Neuron (in vitro differentiated cells): Measurements from ENCODE around the gene GRID1.
"Not testable (repeated sequence)": the region's sequence is repeated elsewhere in the genome, so short reads cannot be mapped to it uniquely, and the experiment has no call there.

ENCODE experiments used
- H2AFZ ChIP-seq: one replicate; pipeline ENCODE4 v1.6.1; 2013; ENCODE audit warnings: low read depth, mild to moderate bottlenecking, inconsistent platforms, low read length, moderate library complexity
- H3K27me3 ChIP-seq: one replicate; pipeline ENCODE4 v1.6.1; 2013; ENCODE audit warnings: low read length; ENCODE audit not compliant: insufficient read depth
- H3K36me3 ChIP-seq: one replicate; pipeline ENCODE4 v1.6.1; 2013; ENCODE audit warnings: low read length; ENCODE audit not compliant: insufficient read depth
- H3K4me1 ChIP-seq: one replicate; pipeline ENCODE4 v1.6.1; 2013; ENCODE audit warnings: low read length; ENCODE audit not compliant: insufficient read depth
- H3K4me3 ChIP-seq: 2 replicates; pipeline ENCODE4 v1.5.1; 2013; ENCODE audit warnings: mild to moderate bottlenecking, low read length, moderate library complexity
- H3K9me3 ChIP-seq: one replicate; pipeline ENCODE4 v1.6.1; 2013; ENCODE audit warnings: low read length

The GRID1 gene

DNA sequence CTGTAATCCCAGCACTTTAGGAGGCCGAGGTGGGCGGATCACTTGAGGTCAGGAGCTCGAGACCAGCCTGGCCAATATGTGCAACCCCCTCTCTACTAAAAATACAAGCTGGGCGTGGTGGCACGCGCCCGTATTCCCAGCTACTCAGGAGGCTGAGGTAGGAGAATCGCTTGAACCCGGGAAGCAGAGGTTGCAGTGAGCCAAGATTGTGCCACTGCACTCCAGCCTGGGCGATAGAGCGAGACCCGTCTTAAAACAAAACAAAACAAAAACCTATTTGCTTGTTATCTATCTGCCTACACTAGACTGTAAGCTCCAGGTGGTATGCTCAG lies 22.5 kb upstream of the GRID1 start:
- not testable (repeated sequence) for H2AFZ ChIP-seq, H3K36me3 ChIP-seq, H3K4me3 ChIP-seq, H3K4me1 ChIP-seq, H3K9me3 ChIP-seq
- H3K27me3 ChIP-seq: peaks cover 50% of the 10 kb centered on the region

DNA sequence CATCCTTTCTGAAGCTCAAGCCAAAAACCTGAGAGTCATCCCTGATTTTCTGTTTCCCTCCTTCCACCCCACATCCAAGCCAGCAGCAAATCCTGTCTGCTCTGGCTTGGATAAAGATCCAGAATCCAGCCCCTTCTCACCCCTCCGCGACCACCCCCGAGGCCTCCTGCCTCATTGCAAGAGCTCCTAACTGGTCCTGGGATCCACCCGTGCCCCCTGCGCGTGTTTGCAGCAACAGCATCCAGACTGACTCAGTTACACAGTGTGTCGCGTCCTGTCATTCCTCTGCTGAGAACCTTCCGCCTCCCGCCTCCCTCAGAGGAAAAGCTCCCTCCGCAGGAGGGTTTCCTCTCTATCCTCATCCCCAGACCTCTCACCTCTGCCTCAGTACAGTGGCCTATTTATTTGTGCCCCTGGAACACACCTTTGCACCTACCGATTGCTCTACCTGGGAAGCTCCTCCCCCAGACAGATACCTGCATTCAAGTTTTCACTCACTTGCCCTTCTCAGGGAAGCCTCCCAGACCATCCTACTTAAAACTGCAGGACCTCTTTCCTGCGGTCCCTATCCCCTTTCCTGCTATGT lies 21.6 kb upstream of the GRID1 start:
- H3K4me1 ChIP-seq: no peaks in the 10 kb centered on the region

DNA sequence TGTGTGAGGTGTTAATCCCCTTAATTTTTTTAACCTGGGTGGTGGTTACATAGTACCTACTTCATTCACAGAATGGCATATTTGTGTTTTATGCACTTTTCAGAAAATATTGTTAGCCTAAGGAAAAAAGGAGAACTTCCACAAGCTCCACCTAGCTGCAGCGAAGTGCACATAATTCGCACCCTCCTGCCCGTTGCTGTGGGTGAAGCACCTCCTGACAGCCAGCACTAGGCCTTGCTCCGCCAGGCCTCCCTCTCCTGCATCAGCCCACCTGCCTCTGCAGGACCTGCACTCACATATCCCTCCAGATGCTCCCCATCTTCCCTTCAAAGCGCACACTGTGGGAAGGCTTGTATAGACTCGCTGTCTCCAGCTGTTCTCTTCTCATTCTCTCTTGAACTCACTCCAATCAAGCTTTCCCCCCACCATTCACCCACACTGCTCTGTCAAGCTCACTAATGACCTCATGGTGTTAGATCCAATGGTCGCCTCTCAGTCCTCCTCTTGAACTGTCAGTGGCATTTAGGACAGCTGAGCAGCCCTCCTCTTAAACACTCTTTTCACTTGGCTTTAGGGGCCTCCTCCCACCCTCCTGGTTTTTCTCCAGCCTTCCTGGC lies 20.7 kb upstream of the GRID1 start:
- no peaks in the 10 kb centered on the region for H3K9me3 ChIP-seq
- no peaks in the 10 kb centered on the region for H3K4me1 ChIP-seq
- H3K27me3 ChIP-seq: peaks cover 45% of the 10 kb centered on the region
- no peak overlapping the region for H2AFZ ChIP-seq
- H3K4me3 ChIP-seq: no peak overlapping the region
- H3K36me3 ChIP-seq: no peaks in the 10 kb centered on the region

More for the DNA sequence above, 21.6 kb upstream of the GRID1 start:
- Histone ChIP-seq H3K27me3 (peaks cover 50% of the 10 kb centered on the region), H3K36me3 (no peaks in the 10 kb centered on the region), H2AFZ (no peak overlapping the region), H3K9me3 (no peaks in the 10 kb centered on the region), H3K4me3 (no peak overlapping the region)

- H3K36me3 ChIP-seq: no peaks in the 10 kb centered on the region
- no peaks in the 10 kb centered on the region for H3K4me1 ChIP-seq
- no peak overlapping the region for H3K4me3 ChIP-seq
- no peak overlapping the region for H2AFZ ChIP-seq
- peaks cover 37% of the 10 kb centered on the region for H3K27me3 ChIP-seq
- H3K9me3 ChIP-seq: no peaks in the 10 kb centered on the region
These were observed 19.2 kb upstream of the GRID1 start for GRCh38 chr10:86385806-86386205.

DNA sequence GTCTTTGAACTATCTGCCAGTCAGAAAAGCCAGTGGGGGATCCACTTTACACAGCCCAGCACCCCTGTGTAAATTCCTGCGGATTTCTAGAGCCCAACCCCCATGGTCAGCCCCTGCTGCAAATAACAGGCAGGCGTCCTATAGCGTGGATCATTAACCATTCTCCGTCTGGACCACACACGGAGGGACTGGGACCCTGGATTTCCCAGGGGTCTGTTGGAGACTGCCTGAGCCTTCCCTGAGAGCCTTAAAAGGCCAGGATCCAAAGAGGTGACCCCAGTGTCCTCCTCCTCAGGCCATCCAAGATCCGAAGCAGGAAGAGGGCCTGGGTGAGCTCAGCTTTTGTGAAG lies 11.2 kb upstream of the GRID1 start:
- Histone ChIP-seq H3K27me3 (peaks cover 32% of the 10 kb centered on the region), H2AFZ (no peak overlapping the region), H3K36me3 (no peaks in the 10 kb centered on the region), H3K9me3 (no peaks in the 10 kb centered on the region), H3K4me1 (no peaks in the 10 kb centered on the region), H3K4me3 (no peak overlapping the region)

- no peaks in the 10 kb centered on the region for H3K36me3 ChIP-seq
- no peaks in the 10 kb centered on the region for H3K9me3 ChIP-seq
- no peak overlapping the region for H2AFZ ChIP-seq
- H3K4me3 ChIP-seq: no peak overlapping the region
- H3K27me3 ChIP-seq: peaks cover 34% of the 10 kb centered on the region
- H3K4me1 ChIP-seq: no peaks in the 10 kb centered on the region
These were observed 10.5 kb upstream of the GRID1 start for GRCh38 chr10:86376852-86377796.

DNA sequence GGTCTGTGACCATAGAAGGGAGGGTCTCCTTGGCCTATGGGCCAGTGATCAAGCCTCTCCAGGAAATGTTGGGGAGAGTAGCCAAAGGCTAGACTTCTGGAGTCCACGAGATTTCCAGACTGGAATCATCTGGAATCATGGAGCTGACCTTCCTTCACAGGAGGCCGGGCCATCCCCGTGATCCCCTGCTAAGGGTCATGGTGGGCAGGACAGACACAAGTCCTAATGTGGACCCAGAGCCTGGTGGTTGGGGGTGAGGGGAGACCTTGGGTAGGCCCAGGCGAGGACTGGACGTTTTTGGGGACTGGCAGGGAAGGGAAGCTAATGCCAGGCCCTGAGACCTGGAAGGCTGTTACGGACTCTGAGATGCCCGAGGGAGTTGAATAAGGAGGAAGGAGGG lies 9.8 kb upstream of the GRID1 start:
- H3K27me3 ChIP-seq: peaks cover 34% of the 10 kb centered on the region
- no peaks in the 10 kb centered on the region for H3K36me3 ChIP-seq
- H3K9me3 ChIP-seq: no peaks in the 10 kb centered on the region
- no peaks in the 10 kb centered on the region for H3K4me1 ChIP-seq
- H3K4me3 ChIP-seq: no peak overlapping the region
- H2AFZ ChIP-seq: no peak overlapping the region

- H3K4me1 ChIP-seq: no peaks in the 10 kb centered on the region
- peaks cover 31% of the 10 kb centered on the region for H3K27me3 ChIP-seq
- H3K9me3 ChIP-seq: no peaks in the 10 kb centered on the region
- no peaks in the 10 kb centered on the region for H3K36me3 ChIP-seq
- no peak overlapping the region for H3K4me3 ChIP-seq
- H2AFZ ChIP-seq: no peak overlapping the region
These were observed 8.6 kb upstream of the GRID1 start for GRCh38 chr10:86375204-86375603.

DNA sequence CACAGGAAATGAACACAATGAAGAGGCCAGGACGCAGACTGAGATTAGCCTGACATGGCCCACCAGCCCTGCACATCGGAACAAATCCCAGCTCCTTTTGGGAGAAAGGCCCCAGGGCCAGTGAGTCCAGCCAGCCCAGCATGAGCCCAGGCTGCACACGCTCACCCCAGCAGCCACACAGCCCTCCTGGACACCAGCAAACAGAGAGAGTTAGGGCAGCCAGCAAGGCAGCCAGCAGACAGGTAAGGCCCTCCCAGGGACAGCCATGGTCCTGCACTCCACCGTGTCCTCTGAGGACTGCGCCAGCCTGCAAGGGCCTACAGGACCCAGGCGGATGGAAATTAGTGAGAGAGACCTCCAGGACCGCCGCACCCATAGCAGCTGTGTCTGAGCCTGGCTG lies 8.1 kb upstream of the GRID1 start:
- H3K4me1 ChIP-seq: no peaks in the 10 kb centered on the region
- H3K36me3 ChIP-seq: no peaks in the 10 kb centered on the region
- H3K27me3 ChIP-seq: peaks cover 34% of the 10 kb centered on the region
- H3K9me3 ChIP-seq: no peaks in the 10 kb centered on the region
- H3K4me3 ChIP-seq: no peak overlapping the region
- no peak overlapping the region for H2AFZ ChIP-seq

GRCh38 chr10:86373828-86374227 lies 7.2 kb upstream of the GRID1 start:
- no peaks in the 10 kb centered on the region for H3K9me3 ChIP-seq
- peaks cover 41% of the 10 kb centered on the region for H3K27me3 ChIP-seq
- no peak overlapping the region for H3K4me3 ChIP-seq
- H2AFZ ChIP-seq: no peak overlapping the region
- H3K4me1 ChIP-seq: no peaks in the 10 kb centered on the region
- H3K36me3 ChIP-seq: no peaks in the 10 kb centered on the region

GRCh38 chr10:86373251-86373650 lies 6.7 kb upstream of the GRID1 start:
- Histone ChIP-seq H3K4me3 (no peak overlapping the region), H3K4me1 (no peaks in the 10 kb centered on the region), H3K9me3 (no peaks in the 10 kb centered on the region), H2AFZ (no peak overlapping the region), H3K36me3 (no peaks in the 10 kb centered on the region), H3K27me3 (peaks cover 46% of the 10 kb centered on the region)

- Histone ChIP-seq H3K4me1 (no peaks in the 10 kb centered on the region), H3K9me3 (no peaks in the 10 kb centered on the region), H3K27me3 (peaks cover 49% of the 10 kb centered on the region), H3K36me3 (no peaks in the 10 kb centered on the region), H2AFZ (no peak overlapping the region), H3K4me3 (no peak overlapping the region)
These were observed 6.2 kb upstream of the GRID1 start for GRCh38 chr10:86372784-86373239.

DNA sequence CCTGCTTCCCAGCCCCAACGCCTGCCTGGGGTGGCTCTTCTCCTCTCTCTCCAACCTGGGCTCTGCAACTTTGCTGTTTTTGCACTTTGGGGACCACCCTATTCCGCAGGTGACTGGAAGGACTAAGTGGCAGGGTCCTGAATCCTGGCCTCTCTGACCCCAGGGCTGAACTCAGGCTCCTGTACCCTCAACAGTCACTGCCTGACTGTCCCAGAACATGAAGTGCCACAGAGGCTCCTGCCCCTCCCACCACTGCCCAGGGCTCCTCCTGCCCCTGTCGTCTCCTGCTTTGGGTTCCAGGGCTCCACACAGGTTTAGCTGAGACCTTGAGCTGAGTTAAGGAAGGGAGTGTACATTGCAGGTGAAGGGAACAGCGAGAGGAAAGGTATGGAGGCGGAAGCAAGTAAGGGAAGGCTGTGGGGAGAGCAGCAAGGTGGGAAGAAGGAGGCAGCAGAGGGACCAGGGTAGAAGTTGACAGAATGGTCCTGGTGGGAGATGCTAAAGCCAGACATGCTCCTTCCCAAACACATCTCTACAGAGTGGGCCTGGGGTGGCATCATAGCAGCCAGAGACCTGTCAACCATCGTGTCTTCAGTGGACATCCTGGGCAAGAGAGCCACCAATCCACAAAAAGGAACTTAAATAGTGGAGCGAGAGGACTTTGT lies 5.7 kb upstream of the GRID1 start:
- no peak overlapping the region for H2AFZ ChIP-seq
- H3K27me3 ChIP-seq: peaks cover 54% of the 10 kb centered on the region
- no peaks in the 10 kb centered on the region for H3K4me1 ChIP-seq
- H3K36me3 ChIP-seq: no peaks in the 10 kb centered on the region
- H3K9me3 ChIP-seq: no peaks in the 10 kb centered on the region
- H3K4me3 ChIP-seq: no peak overlapping the region
